NT2/D1 (cell line): Measurements from ENCODE around the gene DIP2A.

Experiments
- YY1 ChIP-seq: IDR thresholded peaks from 2 replicates; pipeline ENCODE4 v1.6.1; 2011; ENCODE audit not compliant: insufficient read length, insufficient read depth
- ZNF274 ChIP-seq: IDR thresholded peaks from 2 replicates; pipeline ENCODE4 v1.6.1; 2011; ENCODE audit warnings: mild to moderate bottlenecking, low read depth, low read length

DNA sequence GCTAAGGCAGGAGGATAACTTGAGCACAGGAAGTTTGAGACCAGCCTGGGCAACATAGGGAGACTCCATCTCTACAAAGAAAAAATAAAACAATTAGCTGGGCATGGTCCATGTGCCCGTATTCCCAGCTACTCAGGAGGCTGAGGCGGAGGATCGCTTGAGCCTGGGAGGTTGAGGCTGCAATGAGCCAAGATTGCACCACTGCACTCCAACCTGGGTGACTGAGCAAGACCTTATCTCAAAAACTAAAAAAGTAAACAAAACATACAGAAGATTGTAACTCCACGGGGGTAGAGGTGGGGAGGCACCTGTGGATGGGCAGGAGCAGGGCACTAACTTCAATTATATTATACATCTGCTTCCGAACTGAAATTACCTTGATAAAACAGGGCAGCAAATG, 141.6 kb downstream of the DIP2A start:
- TF ChIP-seq YY1 = no peak
- TF ChIP-seq ZNF274 = no peak
